Esophagus squamous epithelium (tissue), 4 donors: ENCODE data around the gene GDI1.

Source experiments
- CTCF ChIP-seq, 6 experiments: fragments of 450-650 bp in 4 of 6; fragments of 200-600 bp in 2 of 6; sonication (generic) in 2 of 6; IDR thresholded peaks; one replicate each; pipeline ENCODE4 v1.5.1; 2016 to 2019; ENCODE audit warnings: antibody characterized with exemption in 6 of 6, mild to moderate bottlenecking in 4 of 6, moderate library complexity in 4 of 6
- POLR2A ChIP-seq, 4 donors: fragments of 450-650 bp; IDR thresholded peaks; one replicate each; pipeline ENCODE4 v1.6.1; 2017; ENCODE audit warnings: antibody characterized with exemption in 4 of 4, mild to moderate bottlenecking in 4 of 4, moderate library complexity in 3 of 4

GRCh38 chrX:154466907-154467306, 30.0 kb downstream of the GDI1 start:
- TF ChIP-seq POLR2A (IDR thresholded peaks at IDR 0.05) (no peak), CTCF (IDR thresholded peaks at IDR 0.05) (no peak)
